NCI-H774 (cell line): ENCODE results near the gene OBSL1.

Experiments used
- DNase-seq: peaks from one replicate; lab custom pipeline; 2025; lab: John Stamatoyannopoulos, UW

Gene OBSL1

DNA sequence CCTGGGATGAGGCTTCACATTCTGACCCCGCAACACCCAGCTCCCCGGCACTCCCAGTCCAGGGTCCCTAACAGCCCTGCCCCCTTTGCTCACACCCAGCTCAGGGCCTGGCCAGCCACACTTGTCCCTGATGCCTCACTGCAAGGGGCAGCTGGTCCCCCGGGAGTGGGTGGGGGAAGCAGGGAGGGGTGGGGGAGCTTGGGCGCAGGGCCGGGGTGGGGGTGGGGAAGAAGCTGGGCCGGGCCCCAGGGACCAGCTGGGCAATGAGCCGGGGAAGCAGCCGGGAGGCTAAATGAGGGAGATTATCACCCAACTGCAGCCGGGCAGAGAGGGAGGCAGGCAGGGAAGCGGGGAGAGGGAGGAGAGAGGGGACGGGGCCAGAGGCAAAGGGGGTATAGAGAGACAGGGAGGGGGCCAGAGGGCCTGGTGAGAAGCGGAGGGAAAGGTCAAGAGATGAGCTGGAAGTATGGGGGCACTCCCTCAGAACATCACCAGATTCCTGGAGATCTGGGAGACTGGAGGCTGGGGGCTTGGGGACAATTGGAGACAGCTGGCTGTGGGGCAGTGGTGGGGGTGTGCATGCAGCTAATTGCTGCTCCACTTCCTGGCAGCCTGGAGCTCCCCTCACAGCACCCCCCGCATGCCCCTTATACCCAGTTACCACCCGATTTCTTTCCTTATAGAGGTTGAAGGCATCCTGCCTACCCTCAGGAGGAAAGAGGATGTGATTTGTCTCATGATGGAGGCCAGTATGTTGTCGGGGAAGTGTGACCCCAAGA, 59.6 kb downstream of the OBSL1 start:
- DNase-seq = no peak

DNA sequence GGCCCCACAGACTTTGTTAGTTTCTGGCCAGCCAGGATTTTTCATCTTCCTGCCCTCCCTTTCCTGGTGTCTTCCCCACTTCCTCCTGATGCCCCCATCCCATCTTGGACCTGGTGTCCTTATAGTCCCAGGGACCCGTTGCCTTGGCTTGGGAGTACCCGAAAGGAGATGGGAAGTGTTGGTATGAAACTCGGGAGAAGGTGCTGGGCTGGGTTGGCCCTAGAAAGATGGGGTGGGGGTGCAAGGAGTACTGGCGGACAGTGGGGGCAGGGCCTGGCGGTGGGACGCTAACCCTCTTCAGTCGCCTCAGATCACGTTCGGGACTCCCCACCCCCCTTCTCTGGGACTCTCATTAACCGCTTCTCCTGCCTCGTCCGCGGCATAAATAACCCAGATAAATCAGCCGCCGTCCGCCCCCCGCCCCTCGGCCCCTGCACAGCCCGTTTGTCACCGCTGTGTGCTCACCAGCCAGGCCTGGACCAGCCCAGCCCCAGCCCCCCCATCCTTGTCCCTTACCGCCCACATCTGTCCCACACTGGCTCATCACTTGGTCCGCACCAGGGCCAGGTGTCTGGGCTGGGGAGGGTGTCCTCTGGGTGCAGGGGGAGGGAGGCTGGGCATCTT, 60.7 kb downstream of the OBSL1 start:
- no peak for DNase-seq

DNA sequence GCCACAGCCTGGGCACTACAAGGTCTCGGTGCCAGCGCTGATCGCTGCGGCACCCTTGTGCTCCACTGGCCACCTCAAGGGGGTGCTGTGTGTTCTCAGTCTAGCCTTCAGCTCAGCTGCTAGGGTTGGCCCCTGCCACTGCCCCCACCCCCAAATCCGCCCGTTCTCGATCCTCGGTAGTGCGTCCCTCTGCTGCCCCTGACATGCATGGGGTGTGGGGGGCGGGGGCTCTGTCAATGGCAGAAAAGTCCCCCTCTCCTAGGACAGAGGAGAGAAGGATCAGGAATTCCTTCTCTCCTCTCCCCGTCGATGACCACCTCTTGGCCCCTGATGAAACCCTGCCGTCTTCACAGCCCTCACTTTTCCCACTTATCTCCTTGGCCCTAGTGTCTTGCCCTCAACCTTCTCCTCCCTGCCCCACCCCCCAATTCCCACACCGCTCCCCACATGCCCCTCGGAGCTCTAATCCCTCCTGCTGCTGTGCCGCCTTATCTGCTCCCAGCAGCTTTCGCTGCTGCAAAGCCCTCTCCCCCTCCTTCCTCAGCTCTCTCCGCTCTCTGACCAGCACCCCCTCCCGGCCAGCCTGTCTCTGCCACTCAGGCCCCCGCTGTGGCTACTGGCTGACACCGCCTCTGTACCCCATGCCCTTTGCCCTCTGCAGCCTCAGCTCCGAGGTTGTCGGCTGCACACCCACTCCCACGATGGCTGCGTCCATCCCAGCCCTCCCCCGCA, 61.4 kb downstream of the OBSL1 start:
- peak; percentile 17 for DNase-seq

DNA sequence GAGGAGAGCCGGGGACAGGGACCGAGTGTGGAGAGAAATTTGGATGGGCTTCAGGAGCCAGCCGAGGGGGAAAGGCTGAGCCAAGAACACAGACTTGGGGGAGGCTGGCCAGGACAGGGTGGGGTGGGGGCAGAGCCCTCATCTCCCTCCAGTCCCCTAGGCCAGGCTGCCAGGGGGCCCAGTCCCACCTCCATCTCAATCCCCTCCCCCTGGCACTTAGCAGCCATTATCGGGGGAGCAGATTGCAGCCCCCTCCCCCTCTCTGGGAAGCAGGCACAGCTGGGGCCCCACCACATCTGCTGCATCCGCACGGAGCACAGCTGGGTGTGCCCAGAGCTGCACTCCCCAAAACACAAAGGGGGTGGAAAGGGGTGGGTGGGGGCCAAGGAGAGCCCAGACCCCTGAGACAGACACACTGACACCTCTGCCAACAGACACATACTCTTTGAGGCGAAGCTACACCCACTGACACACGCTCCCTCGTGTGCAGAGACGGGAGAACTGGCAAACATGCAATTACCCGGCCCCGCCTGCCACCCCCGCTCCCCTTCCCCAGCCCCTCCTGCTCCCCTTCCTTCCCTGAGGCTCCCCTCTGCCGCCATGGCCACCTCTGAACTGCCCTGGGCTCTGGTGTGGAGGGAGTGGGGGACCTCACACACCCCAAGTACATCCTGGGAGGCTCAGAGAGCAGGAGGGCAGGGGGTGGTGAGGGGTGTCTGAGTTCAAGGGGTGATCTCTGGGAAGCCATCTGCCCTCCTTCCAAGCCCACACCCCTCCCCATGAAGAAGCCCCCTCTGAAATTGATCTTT, 62.2 kb downstream of the OBSL1 start:
- no peak for DNase-seq

DNA sequence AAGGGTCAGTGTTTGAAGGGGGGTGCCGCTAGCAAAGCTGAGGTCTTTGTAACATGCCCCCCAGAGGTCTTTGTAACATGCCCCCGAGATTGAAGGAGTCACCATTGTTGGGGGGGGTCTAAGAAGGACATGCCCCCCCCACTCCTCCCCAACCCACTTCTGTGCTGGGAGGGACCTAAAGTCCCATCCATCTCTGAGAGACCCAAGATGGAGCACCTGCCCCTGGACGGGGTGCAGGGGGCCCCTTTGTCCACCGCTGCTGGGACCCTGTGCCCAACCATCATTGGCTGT, 63.0 kb downstream of the OBSL1 start:
- no peak for DNase-seq

DNA sequence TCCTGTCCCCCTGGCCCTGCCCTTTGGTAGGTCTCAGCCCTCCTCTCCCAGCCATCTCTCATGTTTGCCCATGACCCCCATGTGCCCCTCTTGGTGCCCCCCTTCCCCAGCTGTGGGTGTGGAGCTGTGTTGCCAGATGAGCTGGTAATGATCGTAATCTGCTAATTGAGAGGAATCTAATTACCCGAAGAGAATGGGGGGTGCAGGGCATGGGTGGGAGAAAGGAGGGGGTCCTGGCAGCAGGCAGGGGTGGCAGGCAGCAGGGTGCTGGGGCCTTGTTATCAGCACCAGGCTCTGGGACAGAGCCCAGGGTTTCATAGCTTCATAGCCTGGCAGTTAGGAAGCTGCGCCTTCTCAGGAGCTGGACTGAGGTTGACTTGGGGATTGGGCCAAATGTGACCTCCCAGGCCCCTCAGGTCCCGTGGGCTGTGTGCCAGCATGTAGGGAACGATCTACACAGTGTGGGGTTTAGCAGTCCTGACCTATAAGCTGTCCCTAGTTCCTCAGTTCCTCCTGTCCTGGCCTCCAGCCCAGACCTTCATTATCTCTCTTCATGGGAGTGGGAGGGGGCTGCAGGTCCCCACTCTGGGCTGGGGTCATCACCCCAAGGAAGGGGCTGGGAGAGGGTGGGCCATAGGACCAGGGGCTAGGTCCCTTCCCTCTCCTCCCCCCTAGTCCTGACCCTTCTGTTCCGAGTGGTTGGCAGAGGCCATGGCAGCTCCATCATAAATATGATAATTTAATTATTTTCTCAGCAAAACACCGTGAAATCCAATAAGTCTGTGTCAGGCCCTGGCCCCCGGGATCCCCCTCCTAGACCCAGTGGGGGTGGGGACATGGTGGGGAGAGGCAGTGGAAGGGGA, 63.5 kb downstream of the OBSL1 start:
- no peak for DNase-seq

DNA sequence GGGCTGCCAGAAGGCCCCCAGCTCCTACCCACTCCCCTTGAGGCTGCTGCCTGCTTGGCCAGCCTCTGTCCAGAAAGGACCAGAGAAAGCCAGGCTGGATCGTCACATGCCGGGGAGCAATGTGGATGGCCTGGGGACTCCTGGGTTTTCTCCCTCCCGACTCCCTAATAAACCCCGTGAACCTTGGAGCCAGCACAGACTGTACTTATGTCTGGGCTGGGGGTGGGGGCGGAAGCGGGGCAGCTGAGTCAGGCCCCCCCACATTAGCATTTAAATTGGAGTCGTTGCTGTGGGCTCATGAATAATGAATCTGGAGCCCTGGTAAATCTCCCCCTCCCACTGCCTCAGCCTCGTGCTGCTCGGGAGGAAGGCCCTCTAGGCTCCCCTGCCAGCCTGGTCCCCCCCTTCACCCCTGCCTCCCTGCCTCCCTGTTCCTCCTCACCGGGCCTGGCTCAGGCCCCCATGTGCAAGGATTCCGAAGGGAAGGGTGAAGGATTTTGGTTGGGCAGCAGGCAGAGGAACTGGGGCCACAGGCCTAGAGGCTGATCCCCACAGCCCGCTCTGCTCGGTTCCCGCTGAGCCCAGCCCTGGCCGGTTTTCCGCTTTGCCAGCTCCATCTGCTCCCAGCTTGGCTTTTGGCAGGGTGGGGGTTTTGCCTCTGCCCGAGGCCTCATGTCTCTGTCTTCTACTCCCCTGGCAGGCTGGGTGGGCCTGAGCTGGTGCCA, 64.4 kb downstream of the OBSL1 start:
- DNase-seq = no peak

DNA sequence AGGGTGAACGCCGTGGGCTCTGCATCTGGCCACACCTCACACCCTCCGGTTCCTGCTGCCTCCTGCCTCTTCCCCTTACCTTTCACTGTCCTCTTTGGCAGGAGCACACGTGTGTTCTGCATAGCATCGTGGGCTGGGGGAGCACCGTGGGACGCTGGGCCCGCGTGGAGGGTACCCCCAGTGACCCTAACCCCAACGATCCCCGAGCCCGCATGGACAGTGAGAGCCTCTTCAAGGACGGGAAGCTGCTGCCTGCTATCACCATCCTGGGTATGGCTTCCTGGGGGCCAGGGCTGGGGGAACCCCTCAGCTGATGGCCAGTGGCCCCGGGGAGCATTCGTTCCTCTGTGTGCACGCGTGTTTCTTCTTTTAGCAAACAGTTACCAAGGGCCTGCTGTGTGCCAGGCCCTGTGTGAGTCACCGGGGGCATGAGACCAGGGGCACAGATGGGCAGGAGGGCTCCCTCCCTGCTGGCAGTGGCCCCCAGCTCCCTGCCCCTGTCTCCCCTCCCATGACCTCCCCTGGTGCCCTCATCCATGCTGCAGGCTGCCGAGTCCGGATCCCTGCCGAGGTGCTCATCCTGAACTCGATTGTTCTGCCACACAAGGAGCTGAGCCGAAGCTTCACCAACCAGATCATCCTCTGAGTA, 65.1 kb downstream of the OBSL1 start:
- no peak for DNase-seq

DNA sequence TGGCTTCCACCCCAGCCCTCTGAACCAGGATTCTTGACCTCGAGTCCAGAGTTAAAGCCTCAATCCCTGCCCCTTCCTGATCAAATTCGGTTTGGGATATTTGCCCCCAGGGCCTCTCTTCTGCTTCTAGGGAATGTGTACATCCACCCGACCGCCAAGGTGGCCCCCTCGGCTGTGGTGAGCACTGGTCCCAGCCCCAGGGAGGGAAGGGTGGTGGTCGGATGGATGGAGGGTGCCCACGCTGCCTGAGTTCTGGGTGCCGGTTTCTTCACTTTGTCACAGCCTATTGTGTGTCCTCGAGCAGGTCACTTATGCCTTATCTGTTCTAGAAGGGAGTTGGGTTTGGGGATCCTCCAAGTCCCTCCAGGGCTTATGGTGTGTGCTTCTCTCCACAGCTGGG, 65.8 kb downstream of the OBSL1 start:
- DNase-seq = no peak

DNA sequence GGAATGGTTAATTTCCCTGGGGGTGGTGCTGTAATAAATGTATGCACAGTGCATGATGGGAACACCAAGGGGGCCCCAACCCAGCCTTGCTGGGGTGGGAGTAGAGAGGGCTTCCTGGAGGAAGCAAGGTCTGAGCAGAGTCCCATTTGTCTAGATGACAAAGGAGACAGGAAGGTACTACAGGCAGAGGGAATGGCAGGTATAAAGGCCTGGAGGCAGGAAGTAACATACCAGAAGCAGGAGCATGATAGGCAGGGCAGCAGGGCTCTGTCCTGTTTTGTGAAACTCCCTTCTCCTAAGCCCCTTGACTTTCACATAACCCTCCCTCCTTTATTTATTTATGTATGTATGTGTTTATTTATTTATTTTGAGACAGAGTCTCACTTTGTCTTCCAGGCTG, 68.7 kb downstream of the OBSL1 start:
- no peak for DNase-seq

DNA sequence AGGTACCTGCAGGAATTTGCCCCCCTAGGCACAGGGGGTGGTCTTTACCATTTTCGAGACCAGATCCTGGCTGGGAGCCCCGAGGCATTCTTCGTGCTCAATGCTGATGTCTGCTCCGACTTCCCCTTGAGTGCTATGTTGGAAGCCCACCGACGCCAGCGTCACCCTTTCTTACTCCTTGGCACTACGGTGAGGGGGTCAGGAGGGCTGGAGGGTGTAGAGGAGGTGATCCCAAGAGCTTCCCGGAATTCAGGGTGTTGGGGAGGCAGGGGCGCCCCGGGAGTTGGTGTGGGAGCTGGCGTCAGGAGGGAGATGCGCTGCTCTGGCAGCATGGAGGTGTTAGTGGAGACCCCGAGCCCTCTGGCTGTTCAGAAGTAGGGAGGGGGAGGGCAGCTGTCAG, 69.5 kb downstream of the OBSL1 start:
- DNase-seq = no peak
